HepG2 (cell line): Measurements from ENCODE around the gene SLC35B4. TPM values are rescaled to one million over a fixed set of nuclear protein-coding genes. Genes with fewer than 3 reads are reported as not detected.
A peak's percentile ranks its signal among the peaks of the same experiment; 100 is the strongest.

Source experiments
- AGO2 ChIP-seq: fragments of 200-400 bp; formaldehyde crosslinking; optimal IDR thresholded peaks from 2 replicates; pipeline ENCODE3; 2017; ENCODE audit warnings: mild to moderate bottlenecking, low read depth, low read length, moderate library complexity
- ATF7-NPFF ChIP-seq: sonication (generic); formaldehyde crosslinking; IDR thresholded peaks from 2 replicates; pipeline ENCODE4 v1.8.1; 2023; ENCODE audit warnings: mild to moderate bottlenecking, low read depth, missing genetic modification reagents, moderate library complexity
- GATA4 ChIP-seq: sonication (generic); IDR thresholded peaks from 2 replicates; pipeline ENCODE4 v1.6.1; 2016; ENCODE audit warnings: antibody characterized with exemption, low read depth, borderline replicate concordance
- HNRNPLL ChIP-seq: fragments of 200-400 bp; formaldehyde crosslinking; IDR thresholded peaks from 2 replicates; pipeline ENCODE4 v1.6.1; 2017; ENCODE audit warnings: mild to moderate bottlenecking, low read depth, low read length; ENCODE audit not compliant: poor library complexity, severe bottlenecking
- JDP2 ChIP-seq: sonication (generic); formaldehyde crosslinking; IDR thresholded peaks from 2 replicates; pipeline ENCODE4 v1.8.1; 2022; ENCODE audit warnings: missing genetic modification reagents, borderline replicate concordance
- KAT7 ChIP-seq: IDR thresholded peaks from 2 replicates; pipeline ENCODE4 v1.6.1; 2018; ENCODE audit warnings: borderline replicate concordance, missing compliant biosample characterization
- KDM1A ChIP-seq: IDR thresholded peaks from 2 replicates; pipeline ENCODE4 v1.6.1; 2016; ENCODE audit warnings: missing compliant biosample characterization
- MAF1 ChIP-seq: sonication (generic); formaldehyde crosslinking; IDR thresholded peaks from 2 replicates; pipeline ENCODE4 v1.5.0; 2020; ENCODE audit warnings: missing genetic modification reagents, borderline replicate concordance
- MBD4 ChIP-seq: IDR thresholded peaks from 2 replicates; pipeline ENCODE4 v1.6.1; 2012; ENCODE audit warnings: low read length, inconsistent platforms, borderline replicate concordance
- MEF2D ChIP-seq: sonication (generic); formaldehyde crosslinking; IDR thresholded peaks from 2 replicates; pipeline ENCODE4 v1.5.1; 2020; ENCODE audit warnings: mild to moderate bottlenecking, missing genetic modification reagents
- MIER3 ChIP-seq: IDR thresholded peaks from 2 replicates; pipeline ENCODE4 v1.6.1; 2016; ENCODE audit warnings: missing compliant biosample characterization, borderline replicate concordance
- MXI1 ChIP-seq: IDR thresholded peaks from 3 replicates; pipeline ENCODE4 v1.6.1; 2012; ENCODE audit warnings: low read depth, low read length, inconsistent platforms, borderline replicate concordance
- PHF20 ChIP-seq: sonication (generic); formaldehyde crosslinking; IDR thresholded peaks from 2 replicates; pipeline ENCODE4 v1.5.0; 2020; ENCODE audit warnings: mild to moderate bottlenecking, missing genetic modification reagents
- RNF2 ChIP-seq: fragments of 450-650 bp; conservative IDR thresholded peaks from 2 replicates; pipeline ENCODE4 v1.6.1; 2016; ENCODE audit warnings: low read depth
- SALL2 ChIP-seq: sonication (generic); formaldehyde crosslinking; IDR thresholded peaks from 2 replicates; pipeline ENCODE4 v1.8.1; 2023; ENCODE audit warnings: mild to moderate bottlenecking, missing genetic modification reagents, inconsistent platforms
- SIX1 ChIP-seq: sonication (generic); formaldehyde crosslinking; IDR thresholded peaks from 2 replicates; pipeline ENCODE4 v1.4.0; 2020; ENCODE audit warnings: missing genetic modification reagents, borderline replicate concordance
- TBP ChIP-seq: sonication (generic); formaldehyde crosslinking; IDR thresholded peaks from 2 replicates; pipeline ENCODE4 v1.5.0; 2020; ENCODE audit warnings: missing genetic modification reagents
- TP53 ChIP-seq: sonication (generic); formaldehyde crosslinking; conservative IDR thresholded peaks from 2 replicates; pipeline ENCODE4 v1.4.0; 2020; ENCODE audit warnings: missing genetic modification reagents
- YEATS2 ChIP-seq: sonication (generic); formaldehyde crosslinking; IDR thresholded peaks from 2 replicates; pipeline ENCODE4 v1.4.0; 2020; ENCODE audit warnings: missing genetic modification reagents, borderline replicate concordance
- ZFY ChIP-seq: sonication (generic); formaldehyde crosslinking; IDR thresholded peaks from 2 replicates; pipeline ENCODE4 v1.4.0; 2020; ENCODE audit warnings: missing genetic modification reagents
- ZKSCAN1 ChIP-seq: fragments of 150-350 bp; IDR thresholded peaks from 2 replicates; pipeline ENCODE4 v1.6.1; 2014; ENCODE audit warnings: low read length
- ZNF136 ChIP-seq: sonication (generic); formaldehyde crosslinking; IDR thresholded peaks from 2 replicates; pipeline ENCODE4 v1.8.1; 2022; ENCODE audit warnings: low read depth, mild to moderate bottlenecking, moderate library complexity, missing genetic modification reagents
- ZNF18 ChIP-seq: sonication (generic); formaldehyde crosslinking; IDR thresholded peaks from 2 replicates; pipeline ENCODE4 v1.8.0; 2022; ENCODE audit warnings: mild to moderate bottlenecking, missing genetic modification reagents; ENCODE audit not compliant: insufficient replicate concordance
- ZNF180 ChIP-seq: sonication (generic); formaldehyde crosslinking; IDR thresholded peaks from 2 replicates; pipeline ENCODE4 v1.4.0; 2020; ENCODE audit warnings: low read depth, missing genetic modification reagents, borderline replicate concordance
- ZNF496 ChIP-seq: sonication (generic); formaldehyde crosslinking; IDR thresholded peaks from 2 replicates; pipeline ENCODE4 v1.8.1; 2023; ENCODE audit warnings: mild to moderate bottlenecking, moderate library complexity, missing genetic modification reagents; ENCODE audit not compliant: insufficient replicate concordance
- ZNF652 ChIP-seq: IDR thresholded peaks from 2 replicates; pipeline ENCODE4 v1.6.1; 2016; ENCODE audit warnings: low read depth, borderline replicate concordance
- ZNF7 ChIP-seq: IDR thresholded peaks from 2 replicates; pipeline ENCODE4 v1.6.1; 2016; ENCODE audit warnings: missing biosample characterization, missing genetic modification reagents
- ZSCAN12 ChIP-seq: sonication (generic); formaldehyde crosslinking; IDR thresholded peaks from 2 replicates; pipeline ENCODE4 v1.9.0; 2021; ENCODE audit warnings: mild to moderate bottlenecking, missing genetic modification reagents
- polyA plus RNA-seq, 8 experiments: library from polyadenylated mRNA; depleted of rRNA in 3 of 8; stranded (reverse) in 7 of 8; unstranded in 1 of 8; fragments of >200 nt; fragmentation: Illumina TruSeq in 4 of 8; extraction: Trizol in 4 of 8; gene quantifications; 2 replicates each; pipeline versions ENCODE4 v1.2.1 to v1.2.3, GENCODE V29; 2011 to 2016; ENCODE audit warnings: low read depth in 4 of 8, missing spikeins in 1 of 8, mixed read lengths in 1 of 8; ENCODE audit not compliant: insufficient read depth in 1 of 8
- total RNA-seq, 5 experiments: library from RNA; depleted of rRNA; stranded (reverse); fragments of >200 nt; fragmentation: Illumina TruSeq; extraction: Trizol; gene quantifications; 2 replicates each; pipeline ENCODE4 v1.2.3, GENCODE V29; 2016; ENCODE audit warnings: low read depth in 1 of 5
- TF ChIP-seq, protein P1 (sequence below): sonication (generic); formaldehyde crosslinking; IDR thresholded peaks from 2 replicates; pipeline ENCODE4 v1.5.0; 2020; ENCODE audit warnings: mild to moderate bottlenecking, missing genetic modification reagents
- TF ChIP-seq, protein P2 (sequence below): IDR thresholded peaks from 2 replicates; pipeline ENCODE4 v1.6.1; 2016; ENCODE audit warnings: mild to moderate bottlenecking, missing biosample characterization, missing genetic modification reagents

The SLC35B4 gene
- total and polyA plus RNA-seq, 2 of the 13 experiments (the other 11 are each of a cell fraction or from before 2014, with no cell fraction given) = 17.1 to 17.8 TPM

- TF ChIP-seq, protein P1, sequence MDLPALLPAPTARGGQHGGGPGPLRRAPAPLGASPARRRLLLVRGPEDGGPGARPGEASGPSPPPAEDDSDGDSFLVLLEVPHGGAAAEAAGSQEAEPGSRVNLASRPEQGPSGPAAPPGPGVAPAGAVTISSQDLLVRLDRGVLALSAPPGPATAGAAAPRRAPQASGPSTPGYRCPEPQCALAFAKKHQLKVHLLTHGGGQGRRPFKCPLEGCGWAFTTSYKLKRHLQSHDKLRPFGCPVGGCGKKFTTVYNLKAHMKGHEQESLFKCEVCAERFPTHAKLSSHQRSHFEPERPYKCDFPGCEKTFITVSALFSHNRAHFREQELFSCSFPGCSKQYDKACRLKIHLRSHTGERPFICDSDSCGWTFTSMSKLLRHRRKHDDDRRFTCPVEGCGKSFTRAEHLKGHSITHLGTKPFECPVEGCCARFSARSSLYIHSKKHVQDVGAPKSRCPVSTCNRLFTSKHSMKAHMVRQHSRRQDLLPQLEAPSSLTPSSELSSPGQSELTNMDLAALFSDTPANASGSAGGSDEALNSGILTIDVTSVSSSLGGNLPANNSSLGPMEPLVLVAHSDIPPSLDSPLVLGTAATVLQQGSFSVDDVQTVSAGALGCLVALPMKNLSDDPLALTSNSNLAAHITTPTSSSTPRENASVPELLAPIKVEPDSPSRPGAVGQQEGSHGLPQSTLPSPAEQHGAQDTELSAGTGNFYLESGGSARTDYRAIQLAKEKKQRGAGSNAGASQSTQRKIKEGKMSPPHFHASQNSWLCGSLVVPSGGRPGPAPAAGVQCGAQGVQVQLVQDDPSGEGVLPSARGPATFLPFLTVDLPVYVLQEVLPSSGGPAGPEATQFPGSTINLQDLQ (CRISPR knock-in tag) = no peak
- TF ChIP-seq KDM1A (CRISPR knock-in tag) (0 out of 2 replicates have a peak, but pooled peaks have one; percentile 44), ZNF496 (CRISPR knock-in tag) (no peak), MIER3 (CRISPR knock-in tag) (peak; percentile 94), GATA4 (no peak), HNRNPLL (no peak), ZNF7 (no peak), SIX1 (no peak), ATF7-NPFF (CRISPR knock-in tag) (no peak), KAT7 (no peak), ZNF180 (CRISPR knock-in tag) (no peak), ZSCAN12 (CRISPR knock-in tag) (no peak), MAF1 (CRISPR knock-in tag) (no peak), RNF2 (no peak), TBP (CRISPR knock-in tag) (no peak), JDP2 (CRISPR knock-in tag) (no peak), ZKSCAN1 (no peak), MXI1 (no peak), YEATS2 (no peak), MEF2D (CRISPR knock-in tag) (peak; percentile 50; the same call in 1 of the 2 replicates), ZNF652 (CRISPR knock-in tag) (no peak; the same call in 1 of the 2 replicates), TP53 (no peak), ZNF136 (no peak), SALL2 (no peak), ZFY (CRISPR knock-in tag) (no peak), PHF20 (CRISPR knock-in tag) (no peak), MBD4 (no peak), ZNF18 (CRISPR knock-in tag) (no peak), AGO2 (no peak)
- TF ChIP-seq, protein P2, sequence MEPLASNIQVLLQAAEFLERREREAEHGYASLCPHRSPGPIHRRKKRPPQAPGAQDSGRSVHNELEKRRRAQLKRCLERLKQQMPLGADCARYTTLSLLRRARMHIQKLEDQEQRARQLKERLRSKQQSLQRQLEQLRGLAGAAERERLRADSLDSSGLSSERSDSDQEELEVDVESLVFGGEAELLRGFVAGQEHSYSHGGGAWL (CRISPR knock-in tag) = no peak
These were observed 49.8 kb upstream of the SLC35B4 start (continued) for GRCh38 chr7:134366481-134366880.
